Sigmoid colon (tissue), 3 donors: ENCODE data around the gene NOTUM.

Experiments
- POLR2A ChIP-seq, 2 donors: fragments of 450-650 bp; IDR thresholded peaks; one replicate each; pipeline ENCODE4 v1.6.1; 2016; ENCODE audit warnings: antibody characterized with exemption in 2 of 2, mild to moderate bottlenecking in 2 of 2, moderate library complexity in 2 of 2
- TF ChIP-seq, protein P1 (sequence below), 4 experiments: fragments of 450-650 bp in 3 of 4; fragments of 200-600 bp in 1 of 4; IDR thresholded peaks; one replicate each; pipeline ENCODE4 v1.5.1; 2016 to 2019; ENCODE audit warnings: antibody characterized with exemption in 4 of 4, mild to moderate bottlenecking in 3 of 4, moderate library complexity in 2 of 4

DNA sequence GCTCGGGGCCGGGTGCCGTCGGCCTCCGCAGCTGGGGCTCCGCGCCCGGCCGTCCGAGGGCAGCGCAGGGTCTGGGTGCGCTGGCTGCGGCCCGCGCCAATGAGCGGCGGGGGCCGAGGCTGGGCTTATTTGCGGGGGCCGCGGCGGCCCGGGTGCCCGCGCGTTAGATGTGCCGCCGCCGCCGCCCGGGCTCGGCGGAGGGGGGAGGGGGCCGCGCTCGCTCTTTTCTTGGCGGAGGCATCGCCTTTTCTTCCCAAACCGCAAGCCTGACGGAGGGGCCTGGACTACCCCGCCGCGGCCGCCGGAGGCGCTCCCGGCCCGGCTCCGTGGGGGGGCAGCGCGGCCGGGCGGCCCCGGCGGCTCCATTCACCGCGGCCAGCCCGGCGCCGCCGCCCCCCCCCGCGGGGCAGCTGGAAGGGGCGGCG is at the start of gene NOTUM:
- TF ChIP-seq, protein P1, sequence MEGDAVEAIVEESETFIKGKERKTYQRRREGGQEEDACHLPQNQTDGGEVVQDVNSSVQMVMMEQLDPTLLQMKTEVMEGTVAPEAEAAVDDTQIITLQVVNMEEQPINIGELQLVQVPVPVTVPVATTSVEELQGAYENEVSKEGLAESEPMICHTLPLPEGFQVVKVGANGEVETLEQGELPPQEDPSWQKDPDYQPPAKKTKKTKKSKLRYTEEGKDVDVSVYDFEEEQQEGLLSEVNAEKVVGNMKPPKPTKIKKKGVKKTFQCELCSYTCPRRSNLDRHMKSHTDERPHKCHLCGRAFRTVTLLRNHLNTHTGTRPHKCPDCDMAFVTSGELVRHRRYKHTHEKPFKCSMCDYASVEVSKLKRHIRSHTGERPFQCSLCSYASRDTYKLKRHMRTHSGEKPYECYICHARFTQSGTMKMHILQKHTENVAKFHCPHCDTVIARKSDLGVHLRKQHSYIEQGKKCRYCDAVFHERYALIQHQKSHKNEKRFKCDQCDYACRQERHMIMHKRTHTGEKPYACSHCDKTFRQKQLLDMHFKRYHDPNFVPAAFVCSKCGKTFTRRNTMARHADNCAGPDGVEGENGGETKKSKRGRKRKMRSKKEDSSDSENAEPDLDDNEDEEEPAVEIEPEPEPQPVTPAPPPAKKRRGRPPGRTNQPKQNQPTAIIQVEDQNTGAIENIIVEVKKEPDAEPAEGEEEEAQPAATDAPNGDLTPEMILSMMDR (IDR thresholded peaks at IDR 0.05), result no peak
- TF ChIP-seq POLR2A (IDR thresholded peaks at IDR 0.05), result no peak
